HG02642 (cell line): ENCODE results near the gene DOP1B.
A peak's percentile ranks its signal among the peaks of the same experiment; 100 is the strongest.
"Not testable (repeated sequence)": the region's sequence is repeated elsewhere in the genome, so short reads cannot be mapped to it uniquely, and the experiment has no call there.

Experiments
- ATAC-seq: cut with Tn5 transposase; IDR thresholded peaks from one replicate; pipeline ENCODE4 v1.9.1; 2021; ENCODE audit warnings: mild to moderate bottlenecking; ENCODE audit not compliant: unreplicated experiment, poor library complexity

DOP1B gene

GRCh38 chr21:36135391-36136102, 21.1 kb upstream of the DOP1B start:
- ATAC-seq: no peak

GRCh38 chr21:36139791-36140190, 16.8 kb upstream of the DOP1B start:
- ATAC-seq: not testable (repeated sequence)

GRCh38 chr21:36141513-36141925, 15.1 kb upstream of the DOP1B start:
- peak; percentile 85 for ATAC-seq

DNA sequence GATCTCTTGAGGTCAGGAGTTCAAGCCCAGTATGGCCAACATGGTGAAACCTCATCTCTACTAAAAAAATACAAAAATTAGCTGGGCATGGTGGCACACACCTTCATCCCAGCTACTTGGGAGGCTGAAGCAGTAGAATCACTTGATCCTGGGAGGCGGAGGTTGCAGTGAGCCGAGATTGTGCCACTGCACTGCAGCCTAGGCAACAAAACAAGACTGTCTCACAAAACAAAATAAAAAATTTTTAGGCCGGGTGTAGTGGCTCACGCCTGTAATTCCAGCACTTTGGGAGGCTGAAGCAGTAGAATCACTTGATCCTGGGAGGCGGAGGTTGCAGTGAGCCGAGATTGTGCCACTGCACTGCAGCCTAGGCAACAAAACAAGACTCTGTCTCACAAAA, 12.4 kb upstream of the DOP1B start:
- ATAC-seq: not testable (repeated sequence)

GRCh38 chr21:36145259-36145658, 11.4 kb upstream of the DOP1B start:
- ATAC-seq: no peak

DNA sequence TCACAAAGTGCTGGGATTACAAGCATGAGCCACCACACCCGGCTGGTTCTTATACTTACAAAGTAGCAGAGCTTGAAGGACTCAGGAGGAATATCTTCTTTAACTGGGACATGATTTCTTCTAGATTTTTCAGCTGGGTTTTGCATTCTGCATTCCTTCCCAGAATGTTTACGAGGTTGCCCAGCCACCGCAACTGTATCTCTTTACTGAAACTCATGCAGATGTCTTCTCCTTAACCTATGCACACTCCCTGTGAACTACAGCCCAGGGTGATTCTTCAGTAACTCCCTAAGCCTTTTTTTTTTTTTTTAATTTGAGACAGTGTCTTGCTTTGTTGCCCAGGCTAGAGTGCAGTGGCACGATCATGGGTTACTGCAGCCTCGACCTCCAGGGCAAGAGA, 8.7 kb upstream of the DOP1B start:
- ATAC-seq: no peak

- no peak for ATAC-seq
Observed at GRCh38 chr21:36148886-36149285, 7.7 kb upstream of the DOP1B start.

- peak; percentile 47 for ATAC-seq
Observed at GRCh38 chr21:36149788-36150711, 6.6 kb upstream of the DOP1B start.

- no peak for ATAC-seq
Observed at GRCh38 chr21:36155603-36156338, 853 bp upstream of the DOP1B start.

GRCh38 chr21:36156339-36156814, 247 bp upstream of the DOP1B start:
- ATAC-seq: peak; percentile 88

DNA sequence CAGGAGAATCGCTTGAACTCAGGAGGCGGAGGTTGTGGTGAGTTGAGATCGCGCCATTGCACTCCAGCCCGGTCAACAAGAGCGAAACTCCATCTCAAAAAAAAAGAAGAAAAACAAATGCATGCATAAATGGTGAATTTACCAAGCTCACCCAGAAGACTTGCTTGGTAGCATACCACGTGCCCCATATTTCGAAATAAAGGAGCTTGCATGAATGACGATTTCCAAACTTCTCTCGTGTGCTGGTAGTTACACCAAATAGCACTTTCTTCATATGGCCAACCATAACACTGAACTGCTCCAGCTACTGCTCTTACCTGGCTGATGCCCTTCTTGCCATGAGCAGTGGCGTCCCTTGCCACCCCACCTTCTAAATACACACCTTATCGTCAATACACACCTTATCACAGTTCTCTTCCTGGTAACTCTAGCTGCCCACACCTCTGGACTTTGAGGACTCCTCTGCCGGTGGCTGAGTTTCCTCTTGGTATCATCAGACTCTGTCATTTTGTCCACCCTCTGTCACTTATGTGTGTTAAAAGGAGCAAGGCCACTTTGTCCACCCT, 2.8 kb downstream of the DOP1B start:
- no peak for ATAC-seq

- ATAC-seq: no peak
Observed at GRCh38 chr21:36160850-36161178, 4.2 kb downstream of the DOP1B start.

DNA sequence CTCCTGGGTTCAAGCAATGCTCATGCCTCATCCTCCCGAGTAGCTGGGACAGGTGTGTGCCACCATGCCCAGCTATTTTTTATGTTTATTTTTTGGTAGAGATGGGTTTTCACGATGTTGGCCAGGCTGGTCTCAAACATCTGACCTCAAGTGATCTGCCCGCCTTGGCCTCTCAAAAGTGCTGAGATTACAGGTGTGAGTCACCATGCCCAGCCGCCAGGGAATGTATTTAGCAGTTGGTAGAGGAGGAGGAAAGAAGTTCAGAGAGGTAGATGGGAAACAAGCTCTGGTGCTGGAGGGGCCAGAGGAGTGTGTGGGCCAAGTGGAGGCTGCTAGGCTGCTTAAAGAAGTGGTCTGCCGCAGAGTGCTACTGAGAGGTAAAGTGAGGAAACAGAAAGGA, 6.0 kb downstream of the DOP1B start:
- no peak for ATAC-seq

- no peak for ATAC-seq
Observed at GRCh38 chr21:36163750-36164741, 7.4 kb downstream of the DOP1B start.

GRCh38 chr21:36165356-36165755, 8.7 kb downstream of the DOP1B start:
- ATAC-seq: no peak

DNA sequence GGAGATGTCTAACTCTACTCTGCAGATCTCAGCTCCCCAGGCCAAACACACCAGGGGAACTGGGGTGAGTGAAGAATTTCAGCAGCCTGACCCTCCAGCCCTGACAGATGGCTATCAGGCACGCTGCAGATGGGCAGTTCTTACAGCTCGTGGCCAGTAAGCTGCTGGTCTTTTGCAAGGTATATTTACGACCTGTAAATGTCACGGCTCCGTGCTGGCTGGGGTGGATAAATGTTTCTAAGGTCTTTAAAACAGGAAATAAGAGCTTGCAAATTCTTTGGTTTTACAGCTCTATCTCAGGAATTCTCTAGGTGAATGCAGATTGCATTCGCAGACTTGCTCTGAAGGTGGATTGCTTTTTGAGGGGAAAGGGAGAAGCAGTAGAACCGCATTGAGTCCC, 10.1 kb downstream of the DOP1B start:
- ATAC-seq: no peak

GRCh38 chr21:36167541-36167940, 10.9 kb downstream of the DOP1B start:
- ATAC-seq: no peak

- no peak for ATAC-seq
Observed at GRCh38 chr21:36169470-36170128, 13.0 kb downstream of the DOP1B start.

DNA sequence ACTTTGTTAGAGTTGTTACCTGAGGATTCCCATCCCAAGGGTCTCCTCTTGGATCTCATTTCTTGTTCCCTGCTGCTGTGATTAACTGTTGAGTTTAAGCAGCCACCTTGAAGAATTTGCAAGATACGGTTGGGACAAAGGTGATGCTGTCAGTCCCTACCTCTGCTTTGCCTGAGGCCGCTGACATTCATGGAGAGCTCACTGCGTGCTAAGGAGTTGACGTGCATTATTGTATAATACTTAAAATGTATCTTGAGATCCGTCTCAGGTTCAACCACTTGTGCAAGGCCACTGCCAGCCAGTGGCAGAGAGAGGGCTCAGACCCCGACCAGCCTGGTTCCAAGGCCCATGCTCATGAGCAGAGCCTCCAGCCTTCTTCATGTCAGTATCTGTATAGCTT, 14.2 kb downstream of the DOP1B start:
- no peak for ATAC-seq
